Gastroesophageal sphincter (tissue), 4 donors: ENCODE data around the gene MEIS2. TPM values are rescaled to one million over a fixed set of nuclear protein-coding genes. Genes with fewer than 3 reads are reported as not detected.

Source experiments
- ATAC-seq: fragments of 150-250 bp; one replicate; pipeline ENCODE4 v1.9.1; 2016; ENCODE audit warnings: mild to moderate bottlenecking, moderate library complexity
- H3K27ac ChIP-seq, 4 donors: fragments of 200-600 bp; sonication (generic) in 3 of 4; 1 replicate in 3 of 4; 2 replicates in 1 of 4; pipeline ENCODE4 v1.5.1; 2016 to 2019
- H3K27me3 ChIP-seq: fragments of 200-600 bp; sonication (generic); one replicate; pipeline ENCODE4 v1.5.1; 2019
- H3K36me3 ChIP-seq, 2 donors: fragments of 200-600 bp; sonication (generic); one replicate each; pipeline ENCODE4 v1.5.1; 2019; ENCODE audit warnings: control low read depth in 1 of 2
- H3K4me1 ChIP-seq, 3 donors: fragments of 200-600 bp; sonication (generic); 1 replicate in 2 of 3; 2 replicates in 1 of 3; pipeline ENCODE4 v1.5.1; 2016 to 2019; ENCODE audit warnings: control low read depth in 2 of 3
- H3K4me3 ChIP-seq, 2 donors: fragments of 200-600 bp; sonication (generic); one replicate each; pipeline ENCODE4 v1.5.1; 2019; ENCODE audit warnings: mild to moderate bottlenecking in 1 of 2, moderate library complexity in 1 of 2
- H3K9me3 ChIP-seq, 3 donors: fragments of 200-600 bp; sonication (generic); one replicate each; pipeline ENCODE4 v1.5.1; 2017 to 2019; ENCODE audit warnings: control low read depth in 2 of 3
- EP300 ChIP-seq: sonication (generic); formaldehyde crosslinking; IDR thresholded peaks from one replicate; pipeline ENCODE4 v1.6.1; 2017; ENCODE audit warnings: antibody characterized with exemption, mild to moderate bottlenecking
- POLR2A ChIP-seq, 2 donors: fragments of 450-650 bp; IDR thresholded peaks; one replicate each; pipeline ENCODE4 v1.6.1; 2017; ENCODE audit warnings: antibody characterized with exemption in 2 of 2, mild to moderate bottlenecking in 2 of 2, moderate library complexity in 1 of 2
- POLR2AphosphoS5 ChIP-seq: sonication (generic); formaldehyde crosslinking; IDR thresholded peaks from one replicate; pipeline ENCODE4 v1.6.1; 2017; ENCODE audit warnings: antibody characterized with exemption
- WGBS, 2 donors: methylation state at CpG; one replicate each; pipeline ENCODE4 v1.1.5; 2018; ENCODE audit warnings: low coverage in 1 of 2; 5-methylcytosine and 5-hydroxymethylcytosine counted together
- total RNA-seq, 4 donors: library from RNA; depleted of rRNA; stranded (reverse); fragments of >200 nt; gene quantifications; one replicate each; pipeline ENCODE4 v1.1.0, GENCODE V29; 2016
- TF ChIP-seq, protein P1 (sequence below), 4 experiments: fragments of 200-600 bp in 2 of 4; fragments of 450-650 bp in 2 of 4; sonication (generic) in 1 of 4; IDR thresholded peaks; one replicate each; pipeline ENCODE4 v1.5.1; 2017 to 2019; ENCODE audit warnings: antibody characterized with exemption in 4 of 4, mild to moderate bottlenecking in 2 of 4, moderate library complexity in 2 of 4

The MEIS2 gene
- total RNA-seq, 4 donors from 2014 or later, result 43.1 to 108 (median 85.7) TPM

DNA sequence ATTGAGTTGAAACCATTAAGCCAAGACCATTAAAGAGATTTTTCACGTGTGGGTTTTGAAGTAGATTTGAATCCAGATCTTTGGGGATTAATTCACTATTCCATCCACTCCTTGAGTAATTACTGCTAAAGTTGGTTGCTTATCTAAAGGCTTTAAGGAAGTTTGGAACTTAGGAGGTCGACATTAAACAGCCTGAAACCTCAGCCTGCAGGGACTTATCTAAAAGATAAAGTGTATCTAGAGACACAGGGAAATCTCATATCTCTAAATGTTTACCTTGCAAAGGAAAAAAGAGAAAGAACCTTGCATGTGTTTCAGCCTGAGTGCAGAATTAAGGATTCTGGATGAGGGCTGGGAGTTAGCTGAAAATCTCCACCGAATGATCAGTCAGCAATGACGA lies 158.6 kb downstream of the MEIS2 start:
- H3K27me3 ChIP-seq, result no peaks in the 10 kb centered on the region
- TF ChIP-seq POLR2AphosphoS5, result no peak
- no peak for TF ChIP-seq POLR2A (IDR thresholded peaks at IDR 0.05)
- TF ChIP-seq EP300, result no peak
- TF ChIP-seq, protein P1, sequence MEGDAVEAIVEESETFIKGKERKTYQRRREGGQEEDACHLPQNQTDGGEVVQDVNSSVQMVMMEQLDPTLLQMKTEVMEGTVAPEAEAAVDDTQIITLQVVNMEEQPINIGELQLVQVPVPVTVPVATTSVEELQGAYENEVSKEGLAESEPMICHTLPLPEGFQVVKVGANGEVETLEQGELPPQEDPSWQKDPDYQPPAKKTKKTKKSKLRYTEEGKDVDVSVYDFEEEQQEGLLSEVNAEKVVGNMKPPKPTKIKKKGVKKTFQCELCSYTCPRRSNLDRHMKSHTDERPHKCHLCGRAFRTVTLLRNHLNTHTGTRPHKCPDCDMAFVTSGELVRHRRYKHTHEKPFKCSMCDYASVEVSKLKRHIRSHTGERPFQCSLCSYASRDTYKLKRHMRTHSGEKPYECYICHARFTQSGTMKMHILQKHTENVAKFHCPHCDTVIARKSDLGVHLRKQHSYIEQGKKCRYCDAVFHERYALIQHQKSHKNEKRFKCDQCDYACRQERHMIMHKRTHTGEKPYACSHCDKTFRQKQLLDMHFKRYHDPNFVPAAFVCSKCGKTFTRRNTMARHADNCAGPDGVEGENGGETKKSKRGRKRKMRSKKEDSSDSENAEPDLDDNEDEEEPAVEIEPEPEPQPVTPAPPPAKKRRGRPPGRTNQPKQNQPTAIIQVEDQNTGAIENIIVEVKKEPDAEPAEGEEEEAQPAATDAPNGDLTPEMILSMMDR (IDR thresholded peaks at IDR 0.05), result no peak
- peaks cover 0 to 22% (median 0%) of the 10 kb centered on the region in 3 donors for H3K4me1 ChIP-seq
- peaks cover 0 to 9% of the 10 kb centered on the region in 2 donors for H3K36me3 ChIP-seq
- H3K4me3 ChIP-seq, result no peak overlapping the region
- no peaks in the 10 kb centered on the region for H3K9me3 ChIP-seq
- no peak overlapping the region for H3K27ac ChIP-seq
- 66 to 74% methylated on average over 4 of the region's 4 CpGs for WGBS, 2 donors
- no peak for ATAC-seq

DNA sequence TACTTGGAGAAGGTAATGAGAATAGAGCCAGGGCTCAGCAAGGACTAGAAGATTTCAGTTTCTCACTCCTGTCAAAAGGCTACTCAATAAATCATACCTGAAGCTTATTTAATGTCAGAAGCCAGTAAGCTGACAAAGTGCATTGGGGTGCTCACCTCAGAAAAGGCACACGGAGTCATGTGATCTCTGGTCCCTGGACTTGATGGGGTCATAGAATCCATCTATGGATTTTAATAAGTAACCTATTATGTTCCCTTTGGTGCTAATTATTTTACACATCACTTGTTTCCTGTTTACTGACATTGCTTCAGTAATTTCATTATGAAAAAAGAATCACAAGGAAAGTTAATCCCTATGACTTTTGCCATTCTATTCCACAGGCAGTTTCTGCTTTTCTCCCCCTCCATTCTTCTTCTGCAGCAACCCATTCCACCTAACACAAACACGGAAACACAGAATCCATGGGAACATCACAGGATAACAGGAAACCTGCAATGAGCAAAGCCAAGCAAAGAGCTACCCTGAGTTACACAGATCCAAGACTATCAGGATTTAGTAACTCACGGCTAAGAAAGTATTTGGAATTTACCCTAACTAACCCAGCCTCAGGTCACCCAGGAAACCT lies 159.6 kb downstream of the MEIS2 start:
- no peak for ATAC-seq
- WGBS, 2 donors, result 73 to 83% methylated on average over 1 to 3 of the region's 3 CpGs
- Histone ChIP-seq H3K4me3 (no peak overlapping the region), H3K4me1 (peaks cover 0 to 22% (median 0%) of the 10 kb centered on the region in 3 donors), H3K9me3 (no peaks in the 10 kb centered on the region), H3K36me3 (peaks cover 0 to 9% of the 10 kb centered on the region in 2 donors), H3K27me3 (no peaks in the 10 kb centered on the region), H3K27ac (no peak overlapping the region)
- no peak for TF ChIP-seq EP300
- TF ChIP-seq, protein P1 (IDR thresholded peaks at IDR 0.05), result no peak
- no peak for TF ChIP-seq POLR2A (IDR thresholded peaks at IDR 0.05)
- TF ChIP-seq POLR2AphosphoS5, result no peak

DNA sequence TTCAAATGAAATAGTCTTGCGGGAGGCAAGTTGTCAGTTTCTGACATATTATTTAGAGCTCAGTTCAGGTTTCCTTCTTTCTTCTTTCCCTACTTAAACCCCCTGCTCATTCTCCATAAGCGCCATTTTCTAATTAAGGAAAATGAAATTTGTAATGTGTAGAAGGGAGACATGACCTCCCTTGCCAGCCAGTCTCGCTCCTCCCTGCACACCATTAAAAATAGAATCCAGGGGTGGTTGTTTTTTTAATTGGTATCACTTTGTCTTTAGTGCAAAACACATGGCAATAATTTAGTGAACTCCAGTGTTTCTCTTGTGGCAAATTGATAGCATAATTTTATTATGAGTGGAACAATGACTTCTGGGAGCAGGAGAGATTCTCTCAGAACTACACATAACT lies 160.1 kb downstream of the MEIS2 start:
- no peak for TF ChIP-seq EP300
- TF ChIP-seq, protein P1 (IDR thresholded peaks at IDR 0.05), result no peak
- no peak for TF ChIP-seq POLR2AphosphoS5
- TF ChIP-seq POLR2A (IDR thresholded peaks at IDR 0.05), result no peak
- WGBS, 2 donors, result 93 to 98% methylated on average over 3 of the region's 3 CpGs

DNA sequence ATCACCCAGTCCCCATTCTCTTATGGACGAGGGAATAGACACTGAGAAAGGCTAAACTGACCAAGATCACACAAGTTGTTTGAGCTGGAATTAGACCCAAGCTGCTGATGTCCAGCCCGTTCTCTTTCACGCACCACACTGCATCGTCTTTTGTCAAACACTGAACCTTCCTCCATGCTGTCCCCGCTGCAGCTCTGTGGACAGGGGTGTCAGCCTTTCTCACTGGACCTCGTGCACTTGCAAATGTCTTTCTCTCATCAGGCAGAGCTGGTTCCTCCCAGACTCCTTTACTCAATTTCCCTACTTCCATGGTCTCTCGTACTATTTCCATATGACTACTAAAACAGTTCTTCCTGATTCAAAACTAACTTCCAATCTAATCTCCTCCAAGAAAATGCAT lies 161.6 kb downstream of the MEIS2 start:
- TF ChIP-seq POLR2A (IDR thresholded peaks at IDR 0.05), result no peak
- Histone ChIP-seq H3K9me3 (no peaks in the 10 kb centered on the region), H3K36me3 (peaks cover 0 to 9% of the 10 kb centered on the region in 2 donors), H3K27me3 (no peaks in the 10 kb centered on the region), H3K4me3 (no peak overlapping the region), H3K4me1 (peaks cover 0 to 32% (median 0%) of the 10 kb centered on the region in 3 donors), H3K27ac (no peak overlapping the region)
- 90 to 93% methylated on average over 6 to 7 of the region's 7 CpGs for WGBS, 2 donors
- ATAC-seq, result no peak

More for the DNA sequence above, 160.1 kb downstream of the MEIS2 start:
- H3K27me3 ChIP-seq, result no peaks in the 10 kb centered on the region
- ATAC-seq, result no peak
- H3K4me1 ChIP-seq, result peaks cover 0 to 24% (median 0%) of the 10 kb centered on the region in 3 donors
- no peaks in the 10 kb centered on the region for H3K9me3 ChIP-seq
- no peak overlapping the region for H3K4me3 ChIP-seq
- no peak overlapping the region for H3K27ac ChIP-seq
- H3K36me3 ChIP-seq, result peaks cover 0 to 9% of the 10 kb centered on the region in 2 donors

DNA sequence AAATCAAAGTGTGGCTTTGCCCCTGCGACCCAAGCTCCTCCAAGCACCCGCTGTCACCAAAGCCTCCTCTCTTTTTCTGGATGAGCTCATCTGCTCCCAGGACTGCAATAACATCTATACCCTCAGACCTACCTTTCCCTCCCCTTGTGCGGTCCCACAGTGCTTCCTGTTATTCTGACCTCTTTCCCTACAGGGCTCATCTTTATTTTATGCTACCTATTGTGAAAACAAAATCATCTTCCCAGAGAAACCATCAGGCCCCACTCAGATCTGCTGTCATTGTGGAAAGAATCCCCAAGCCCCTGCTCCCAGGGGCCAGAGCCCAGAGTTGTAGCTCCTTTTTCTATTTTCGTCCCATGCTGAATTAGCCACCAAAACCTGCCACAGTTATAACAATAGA lies 162.2 kb downstream of the MEIS2 start:
- Histone ChIP-seq H3K27me3 (no peaks in the 10 kb centered on the region), H3K4me3 (no peak overlapping the region), H3K36me3 (peaks cover 0 to 9% of the 10 kb centered on the region in 2 donors), H3K27ac (no peak overlapping the region), H3K9me3 (no peaks in the 10 kb centered on the region), H3K4me1 (peaks cover 0 to 27% (median 0%) of the 10 kb centered on the region in 3 donors)
- no peak for ATAC-seq
- TF ChIP-seq POLR2A (IDR thresholded peaks at IDR 0.05), result no peak
- TF ChIP-seq EP300, result no peak
- TF ChIP-seq, protein P1 (IDR thresholded peaks at IDR 0.05), result no peak
- 87 to 100% methylated on average over 1 to 4 of the region's 4 CpGs for WGBS, 2 donors
